Fibroblast of villous mesenchyme (primary cell): ENCODE measurements around the gene TIMM17A. TPM values are rescaled to one million over a fixed set of nuclear protein-coding genes. Genes with fewer than 3 reads are reported as not detected.

Experiments
- DNase-seq: peaks from one replicate; pipeline ENCODE4 v3.0.0-alpha.2; 2010; ENCODE audit warnings: low read depth
- H3K4me3 ChIP-seq: 2 replicates; pipeline ENCODE4 v1.5.1; 2011; ENCODE audit warnings: low read depth, mild to moderate bottlenecking, low read length
- CTCF ChIP-seq: IDR thresholded peaks from 2 replicates; pipeline ENCODE4 v1.5.1; 2012; ENCODE audit warnings: low read depth, mild to moderate bottlenecking, low read length; ENCODE audit not compliant: insufficient read depth
- total RNA-seq: library from RNA; depleted of rRNA; stranded (reverse); fragments of >200 nt; gene quantifications from 2 replicates; pipeline ENCODE4 v1.2.3, GENCODE V29; 2012

Gene TIMM17A
- 58.9 and 94.1 TPM in 2 replicates for total RNA-seq

- TF ChIP-seq CTCF: no peak
- H3K4me3 ChIP-seq: peak within 1 kb of the TSS; percentile 100
- peak; percentile 99 for DNase-seq
Measured at GRCh38 chr1:201955009-201955728, at the start of gene TIMM17A. Gene TIMM17A (plus strand): TSS chr1:201955503. CDS start chr1:201955527, 24 bp downstream.

- TF ChIP-seq CTCF: no peak
- DNase-seq: no peak
- no peak overlapping the region for H3K4me3 ChIP-seq
Measured at GRCh38 chr1:201906336-201906735, 49.0 kb upstream of the TIMM17A start.

GRCh38 chr1:201907621-201908020 is 47.7 kb upstream of the TIMM17A start:
- no peak for TF ChIP-seq CTCF

GRCh38 chr1:201911826-201912571 is 43.3 kb upstream of the TIMM17A start:
- no peak for DNase-seq
- H3K4me3 ChIP-seq: no peak overlapping the region
- TF ChIP-seq CTCF: no peak

More at GRCh38 chr1:201907621-201908020, 47.7 kb upstream of the TIMM17A start:
- DNase-seq: no peak
- no peak overlapping the region for H3K4me3 ChIP-seq

- peak; percentile 68 for DNase-seq
- TF ChIP-seq CTCF: no peak
- H3K4me3 ChIP-seq: no peak overlapping the region
Measured at GRCh38 chr1:201912832-201913231, 42.5 kb upstream of the TIMM17A start.

GRCh38 chr1:201914456-201915235 is 40.7 kb upstream of the TIMM17A start:
- no peak overlapping the region for H3K4me3 ChIP-seq
- peak; percentile 68 for DNase-seq
- TF ChIP-seq CTCF: no peak
